GM23248 (cell line): Measurements from ENCODE around the gene IFT122. TPM values are rescaled to one million over a fixed set of nuclear protein-coding genes. Genes with fewer than 3 reads are reported as not detected.
A peak's percentile ranks its signal among the peaks of the same experiment; 100 is the strongest.

Experiments used
- DNase-seq: peaks from one replicate; pipeline ENCODE4 v3.0.0-alpha.2; 2015
- H2AFZ ChIP-seq: fragments of 200-600 bp; sonication (generic); 2 replicates; pipeline ENCODE4 v1.6.1; 2016; ENCODE audit warnings: antibody characterized with exemption
- H3F3A ChIP-seq: fragments of 200-600 bp; sonication (generic); 2 replicates; pipeline ENCODE4 v1.6.1; 2016; ENCODE audit warnings: mild to moderate bottlenecking, antibody characterized with exemption, mixed run types; ENCODE audit not compliant: insufficient read depth
- H3K27ac ChIP-seq: fragments of 200-600 bp; sonication (generic); 2 replicates; pipeline ENCODE4 v1.5.1; 2016; ENCODE audit warnings: mild to moderate bottlenecking
- H3K27me3 ChIP-seq: fragments of 200-600 bp; sonication (generic); replicated peaks from 2 replicates; pipeline ENCODE4 v1.6.1; 2016; ENCODE audit warnings: mild to moderate bottlenecking; ENCODE audit not compliant: insufficient read depth
- H3K36me3 ChIP-seq: fragments of 200-600 bp; sonication (generic); 2 replicates; pipeline ENCODE4 v1.6.1; 2016; ENCODE audit warnings: low read depth, mild to moderate bottlenecking
- H3K4me1 ChIP-seq: fragments of 200-600 bp; sonication (generic); 2 replicates; pipeline ENCODE4 v1.6.1; 2016; ENCODE audit warnings: mild to moderate bottlenecking; ENCODE audit not compliant: insufficient read depth
- H3K4me2 ChIP-seq: fragments of 200-600 bp; sonication (generic); one replicate; pipeline ENCODE4 v1.6.1; 2016; ENCODE audit warnings: mild to moderate bottlenecking; ENCODE audit not compliant: unreplicated experiment
- H3K4me3 ChIP-seq: fragments of 200-600 bp; sonication (generic); 2 replicates; pipeline ENCODE4 v1.5.1; 2016; ENCODE audit warnings: mild to moderate bottlenecking
- H3K79me2 ChIP-seq: fragments of 200-600 bp; sonication (generic); 2 replicates; pipeline ENCODE4 v1.6.1; 2016; ENCODE audit warnings: mild to moderate bottlenecking; ENCODE audit not compliant: insufficient read depth
- H3K9ac ChIP-seq: fragments of 200-600 bp; sonication (generic); 2 replicates; pipeline ENCODE4 v1.6.1; 2016; ENCODE audit warnings: mild to moderate bottlenecking
- H3K9me2 ChIP-seq: fragments of 200-600 bp; sonication (generic); 2 replicates; pipeline ENCODE4 v1.6.1; 2016; ENCODE audit warnings: mixed run types, mild to moderate bottlenecking, moderate library complexity; ENCODE audit not compliant: insufficient read depth
- H3K9me3 ChIP-seq: fragments of 200-600 bp; sonication (generic); one replicate; pipeline ENCODE4 v1.6.1; 2017; ENCODE audit warnings: low read depth
- H4K20me1 ChIP-seq: fragments of 200-600 bp; sonication (generic); 2 replicates; pipeline ENCODE4 v1.6.0; 2016; ENCODE audit not compliant: insufficient read depth
- EZH2 ChIP-seq: fragments of 200-600 bp; sonication (generic); IDR thresholded peaks from 2 replicates; pipeline ENCODE4 v1.6.1; 2018; ENCODE audit warnings: antibody characterized with exemption, mild to moderate bottlenecking; ENCODE audit not compliant: insufficient read depth, poor library complexity, severe bottlenecking
- EZH2phosphoT487 ChIP-seq: fragments of 200-600 bp; sonication (generic); IDR thresholded peaks from 2 replicates; pipeline ENCODE4 v1.6.1; 2018; ENCODE audit warnings: antibody characterized with exemption, moderate library complexity, mild to moderate bottlenecking, low read depth; ENCODE audit not compliant: insufficient read depth
- WGBS, 2 experiments: methylation state at CpG; one replicate each; pipeline ENCODE4 v1.1.6; 2015 to 2017; ENCODE audit warnings: low lambda C conversion rate in 2 of 2, low coverage in 1 of 2; ENCODE audit errors: missing lambda C conversion rate in 2 of 2; 5-methylcytosine and 5-hydroxymethylcytosine counted together
- in situ Hi-C: fragments of 300-500 bp; cut with MboI; formaldehyde crosslinking; loops from 2 replicates; pipeline ENCODE4 v1.15.0; 2020
- polyA plus RNA-seq: library from polyadenylated mRNA; unstranded; fragments of >200 nt; fragmentation: Nextera tagmentation; extraction: Ambion mirVana; gene quantifications from 2 replicates; pipeline ENCODE4 v1.2.1, GENCODE V29; 2016
- total RNA-seq: library from RNA; depleted of rRNA; stranded (reverse); fragments of >200 nt; shearing (Covaris generic); gene quantifications from 2 replicates; pipeline ENCODE4 v1.2.3, GENCODE V29; 2014

Gene IFT122
- total and polyA plus RNA-seq, 2 experiments from 2014 or later = 16.1 to 16.3 TPM

DNA sequence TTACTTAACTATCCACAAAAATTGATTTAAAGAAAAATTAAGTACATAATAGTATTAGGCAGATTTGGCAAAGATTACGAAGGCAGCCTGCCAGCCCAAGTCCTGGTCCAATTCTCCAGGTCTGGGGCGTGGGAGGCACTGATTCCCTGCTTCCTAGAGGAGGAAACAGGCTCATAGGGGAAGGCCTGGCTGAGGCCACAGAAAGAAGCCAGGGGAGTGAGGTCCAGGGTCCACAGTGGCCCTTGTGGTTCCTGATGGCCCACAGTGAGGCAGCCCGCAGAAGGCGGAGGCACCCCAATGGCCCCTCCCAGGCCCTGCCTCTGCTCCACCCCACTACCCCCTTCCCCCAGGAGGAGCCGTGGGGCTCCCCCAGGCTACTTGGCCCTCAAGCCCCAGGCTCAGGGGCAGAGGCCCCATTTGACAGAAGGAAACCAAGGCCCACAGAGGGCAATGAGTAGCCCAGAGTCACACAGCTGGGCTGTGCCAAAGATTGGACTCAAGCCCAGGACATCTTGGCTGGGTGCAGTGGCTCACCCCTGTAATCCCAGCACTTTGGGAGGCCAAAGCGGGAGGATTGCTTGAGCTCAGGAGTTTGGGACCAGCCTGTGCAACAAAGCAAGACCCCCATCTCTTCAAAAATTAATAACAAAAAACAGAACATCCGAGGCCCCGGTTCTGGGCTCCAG is 124.0 kb downstream of the IFT122 start:
- in situ Hi-C loops = no loop called here
- Histone ChIP-seq H3K9me2 (no peaks in the 10 kb centered on the region), H3K79me2 (no peaks in the 10 kb centered on the region), H4K20me1 (no peaks in the 10 kb centered on the region), H3K9ac (no peak overlapping the region), H3K9me3 (no peaks in the 10 kb centered on the region), H3K27ac (no peak overlapping the region), H3K4me2 (no peak overlapping the region), H3K4me1 (peaks cover 23% of the 10 kb centered on the region), H3K27me3 (no peaks in the 10 kb centered on the region), H2AFZ (no peak overlapping the region), H3K36me3 (no peaks in the 10 kb centered on the region; the same call in 1 of the 2 replicates), H3F3A (peaks cover 18% of the 10 kb centered on the region; the same call in 1 of the 2 replicates), H3K4me3 (no peak overlapping the region)
- TF ChIP-seq EZH2 (no peak), EZH2phosphoT487 (no peak)
- DNase-seq = peak; percentile 39
- WGBS, 2 experiments = 92 to 93% methylated on average over 6 to 8 of the region's 8 CpGs

DNA sequence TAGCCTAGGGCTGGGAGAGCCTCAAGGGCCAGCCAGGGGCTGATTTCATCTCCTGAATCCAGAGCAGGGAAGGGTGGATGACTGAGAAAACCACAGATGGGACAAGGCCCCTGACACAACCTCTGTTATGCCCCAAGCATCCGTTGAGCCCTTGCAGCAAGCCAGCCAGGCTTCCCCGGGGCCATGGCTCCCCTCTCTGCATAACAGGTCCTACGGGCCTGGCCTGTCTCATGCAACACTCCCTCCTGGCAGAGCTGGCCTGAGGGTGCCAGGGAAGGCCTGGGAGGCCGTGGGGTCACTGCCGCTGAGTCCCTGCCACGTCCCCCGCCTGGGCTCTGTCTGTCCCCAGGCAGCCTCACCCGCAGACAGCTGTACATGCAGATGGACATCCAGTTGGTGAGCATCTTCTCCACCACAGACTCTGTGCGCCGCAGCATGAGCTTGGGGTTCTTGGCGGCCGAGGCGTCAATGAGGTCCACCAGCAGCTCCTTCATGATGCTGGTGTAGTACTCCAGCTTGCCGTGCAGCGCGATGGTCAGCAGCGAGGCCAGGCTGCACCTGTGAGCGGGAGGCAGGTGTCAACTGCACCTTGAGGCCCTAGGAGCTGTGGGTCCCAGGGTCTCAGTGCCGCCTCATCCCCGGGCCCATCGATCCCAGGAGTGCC is 125.1 kb downstream of the IFT122 start:
- no peak overlapping the region for H2AFZ ChIP-seq
- H3K4me2 ChIP-seq = no peak overlapping the region
- H3K9me3 ChIP-seq = no peaks in the 10 kb centered on the region
- no peaks in the 10 kb centered on the region for H3K9me2 ChIP-seq
- TF ChIP-seq EZH2 = no peak
- TF ChIP-seq EZH2phosphoT487 = no peak
- H3K36me3 ChIP-seq = no peaks in the 10 kb centered on the region; the same call in 1 of the 2 replicates
- DNase-seq = peak; percentile 14
- H3K79me2 ChIP-seq = no peaks in the 10 kb centered on the region
- no peak overlapping the region for H3K9ac ChIP-seq
- H4K20me1 ChIP-seq = no peaks in the 10 kb centered on the region
- in situ Hi-C loops = no loop called here
- no peak overlapping the region for H3K27ac ChIP-seq
- H3K4me1 ChIP-seq = peaks cover 13% of the 10 kb centered on the region
- 86 to 92% methylated on average over 21 of the region's 21 CpGs for WGBS, 2 experiments
- H3K27me3 ChIP-seq = no peaks in the 10 kb centered on the region
- H3K4me3 ChIP-seq = no peak overlapping the region
- H3F3A ChIP-seq = peaks cover 11% of the 10 kb centered on the region; the same call in 1 of the 2 replicates

DNA sequence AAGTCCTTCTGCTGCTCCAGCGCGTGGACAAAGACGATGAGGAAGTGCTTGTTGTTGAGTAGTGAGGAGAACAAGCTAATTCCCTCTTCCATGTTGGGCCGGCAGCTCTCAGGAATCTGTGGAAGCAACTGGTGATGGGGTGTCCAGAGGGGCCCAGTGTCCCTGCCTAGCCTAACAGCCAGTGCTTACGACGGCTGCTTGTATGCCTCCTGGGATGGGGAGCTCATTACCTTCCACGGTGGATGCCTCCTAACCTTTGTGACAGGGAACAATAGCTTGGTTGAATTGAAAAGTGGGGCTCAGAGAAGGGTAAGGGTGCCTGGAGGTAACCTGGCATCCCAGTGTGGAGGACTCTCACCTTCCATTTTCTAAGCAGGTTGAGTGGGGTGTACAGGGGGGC is 125.9 kb downstream of the IFT122 start:
- in situ Hi-C loops = no loop called here
- H3K36me3 ChIP-seq = no peaks in the 10 kb centered on the region; the same call in 1 of the 2 replicates

DNA sequence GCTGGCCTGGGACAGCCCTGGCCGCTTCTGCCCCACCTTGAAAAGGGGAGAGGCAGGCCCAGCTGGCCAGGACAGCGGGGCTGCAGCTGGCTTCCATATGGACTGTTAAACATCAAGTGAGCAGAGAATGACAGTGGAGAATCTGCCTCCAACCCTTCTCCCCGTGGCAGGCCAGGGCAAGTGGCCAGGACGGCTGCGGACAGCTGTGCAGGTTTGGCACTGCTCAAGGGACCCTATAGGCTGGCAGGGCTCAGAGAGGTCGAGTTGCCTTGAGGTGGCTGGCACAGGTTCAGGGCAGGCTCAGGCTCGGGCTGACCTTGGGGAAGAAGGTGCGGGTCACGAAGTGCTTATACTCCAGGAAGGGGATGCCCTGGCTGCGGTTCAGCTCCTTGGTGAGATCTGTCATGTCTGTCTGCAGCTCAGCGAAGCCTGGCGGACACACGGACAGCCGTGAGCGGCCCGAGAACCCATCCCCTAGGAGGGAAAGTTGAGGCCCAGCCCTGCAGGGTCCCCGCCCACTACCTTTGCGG is 127.2 kb downstream of the IFT122 start:
- no peaks in the 10 kb centered on the region; the same call in 1 of the 2 replicates for H3K36me3 ChIP-seq
- no peaks in the 10 kb centered on the region for H3K27me3 ChIP-seq
- no peaks in the 10 kb centered on the region for H3K9me2 ChIP-seq
- H3K9me3 ChIP-seq = no peaks in the 10 kb centered on the region
- no peaks in the 10 kb centered on the region; the same call in 1 of the 2 replicates for H3K4me1 ChIP-seq
- no peak overlapping the region for H3K4me2 ChIP-seq
- TF ChIP-seq EZH2phosphoT487 = no peak
- TF ChIP-seq EZH2 = no peak
- 0 out of 2 replicates have a peak, but pooled peaks cover 4% of the 10 kb centered on the region for H3F3A ChIP-seq
- H4K20me1 ChIP-seq = no peaks in the 10 kb centered on the region
- H3K79me2 ChIP-seq = no peaks in the 10 kb centered on the region
- 71 to 75% methylated on average over 17 to 18 of the region's 18 CpGs for WGBS, 2 experiments
- no peak overlapping the region for H3K9ac ChIP-seq
- no peak overlapping the region for H2AFZ ChIP-seq
- no peak for DNase-seq
- in situ Hi-C loops = no loop called here
- H3K4me3 ChIP-seq = no peak overlapping the region
- H3K27ac ChIP-seq = no peak overlapping the region

More for the DNA sequence above, 125.9 kb downstream of the IFT122 start:
- TF ChIP-seq EZH2 (no peak), EZH2phosphoT487 (no peak)
- Histone ChIP-seq H3K9me2 (no peaks in the 10 kb centered on the region), H4K20me1 (no peaks in the 10 kb centered on the region), H3K27ac (no peak overlapping the region), H2AFZ (no peak overlapping the region), H3F3A (0 out of 2 replicates have a peak, but pooled peaks cover 6% of the 10 kb centered on the region), H3K27me3 (no peaks in the 10 kb centered on the region), H3K9ac (no peak overlapping the region), H3K4me2 (no peak overlapping the region), H3K79me2 (no peaks in the 10 kb centered on the region), H3K4me1 (peaks cover 6% of the 10 kb centered on the region), H3K4me3 (no peak overlapping the region), H3K9me3 (no peaks in the 10 kb centered on the region)
- 89 to 91% methylated on average over 7 of the region's 7 CpGs for WGBS, 2 experiments
- DNase-seq = no peak
